ENCODE results near the gene WNT2B. TPM values are rescaled to one million over a fixed set of nuclear protein-coding genes. Genes with fewer than 3 reads are reported as not detected.

The WNT2B gene
- total RNA-seq, 2 donors from 2014 or later, result 0.51 to 0.57 TPM

GRCh38 chr1:112496290-112496689 lies 12.5 kb upstream of the WNT2B start:
- H3K4me1 Mint-ChIP-seq, result no peaks in the 10 kb centered on the region
- WGBS, 2 experiments (ENCODE audit: insufficient coverage in 1 of 2, insufficient read length in 1 of 2), result 82 to 88% methylated on average over 2 to 5 of the region's 5 CpGs

GRCh38 chr1:112501810-112502641 lies 6.7 kb upstream of the WNT2B start:
- Mint-ChIP-seq H3K9me3 (no peaks in the 10 kb centered on the region), H3K27me3 (ENCODE audit: insufficient read depth) (peaks cover 81% of the 10 kb centered on the region), H3K4me1 (peaks cover 12% of the 10 kb centered on the region), H3K4me3 (peak overlapping the region; percentile 52), H3K36me3 (ENCODE audit: low read depth) (no peaks in the 10 kb centered on the region), H3K27ac (no peak overlapping the region)
- H3K4me1 ChIP-seq (ENCODE audit: control insufficient read depth, insufficient read depth, low read length), result no peaks in the 10 kb centered on the region
- no peaks in the 10 kb centered on the region for H3K9me3 ChIP-seq (ENCODE audit: control insufficient read depth, low read length)
- H3K27ac ChIP-seq (ENCODE audit: low read depth, low read length), result no peak overlapping the region
- peak; percentile 82 for DNase-seq
- peak overlapping the region; percentile 79 for H3K4me3 ChIP-seq (ENCODE audit: low read length)
- no peak overlapping the region for H3K9ac ChIP-seq (ENCODE audit: extremely low read depth, low read length, poor library complexity, severe bottlenecking)
- peaks cover 65% of the 10 kb centered on the region for H3K27me3 ChIP-seq (ENCODE audit: control insufficient read depth, insufficient read depth, low read length, poor library complexity, severe bottlenecking)
- 5 to 7% methylated on average over 18 to 65 of the region's 65 CpGs for WGBS, 2 experiments (ENCODE audit: insufficient coverage in 1 of 2, insufficient read length in 1 of 2)
- TF ChIP-seq CTCF (conservative IDR thresholded peaks at IDR 0.05), result peak; percentile 54
- H3K36me3 ChIP-seq (ENCODE audit: control insufficient read depth, insufficient read depth, low read length), result no peaks in the 10 kb centered on the region

More at GRCh38 chr1:112496290-112496689, 12.5 kb upstream of the WNT2B start:
- Mint-ChIP-seq H3K27ac (no peak overlapping the region), H3K4me3 (no peak overlapping the region), H3K36me3 (ENCODE audit: low read depth) (no peaks in the 10 kb centered on the region), H3K9me3 (no peaks in the 10 kb centered on the region), H3K27me3 (ENCODE audit: insufficient read depth) (peaks cover 54% of the 10 kb centered on the region)
- peaks cover 8% of the 10 kb centered on the region for H3K27me3 ChIP-seq (ENCODE audit: control insufficient read depth, insufficient read depth, low read length, poor library complexity, severe bottlenecking)
- no peak for TF ChIP-seq CTCF (conservative IDR thresholded peaks at IDR 0.05)
- no peaks in the 10 kb centered on the region for H3K4me1 ChIP-seq (ENCODE audit: control insufficient read depth, insufficient read depth, low read length)
- no peak for DNase-seq
- H3K36me3 ChIP-seq (ENCODE audit: control insufficient read depth, insufficient read depth, low read length), result no peaks in the 10 kb centered on the region
- no peak overlapping the region for H3K4me3 ChIP-seq (ENCODE audit: low read length)
- H3K9ac ChIP-seq (ENCODE audit: extremely low read depth, low read length, poor library complexity, severe bottlenecking), result no peak overlapping the region
- no peak overlapping the region for H3K27ac ChIP-seq (ENCODE audit: low read depth, low read length)
- no peaks in the 10 kb centered on the region for H3K9me3 ChIP-seq (ENCODE audit: control insufficient read depth, low read length)

- H3K27me3 Mint-ChIP-seq (ENCODE audit: insufficient read depth), result peaks cover 87% of the 10 kb centered on the region
- WGBS, 2 experiments (ENCODE audit: insufficient coverage in 1 of 2, insufficient read length in 1 of 2), result 67 to 74% methylated on average over 1 to 2 of the region's 2 CpGs
- Histone ChIP-seq H3K27me3 (ENCODE audit: control insufficient read depth, insufficient read depth, low read length, poor library complexity, severe bottlenecking) (peaks cover 73% of the 10 kb centered on the region), H3K4me3 (ENCODE audit: low read length) (peak overlapping the region; percentile 79), H3K27ac (ENCODE audit: low read depth, low read length) (no peak overlapping the region), H3K36me3 (ENCODE audit: control insufficient read depth, insufficient read depth, low read length) (no peaks in the 10 kb centered on the region), H3K4me1 (ENCODE audit: control insufficient read depth, insufficient read depth, low read length) (no peaks in the 10 kb centered on the region), H3K9me3 (ENCODE audit: control insufficient read depth, low read length) (no peaks in the 10 kb centered on the region), H3K9ac (ENCODE audit: extremely low read depth, low read length, poor library complexity, severe bottlenecking) (no peak overlapping the region)
- no peak overlapping the region for H3K27ac Mint-ChIP-seq
- H3K4me1 Mint-ChIP-seq, result peaks cover 12% of the 10 kb centered on the region
- no peak for TF ChIP-seq CTCF (conservative IDR thresholded peaks at IDR 0.05)
- H3K9me3 Mint-ChIP-seq, result no peaks in the 10 kb centered on the region
- H3K36me3 Mint-ChIP-seq (ENCODE audit: low read depth), result no peaks in the 10 kb centered on the region
- peak overlapping the region; percentile 52 for H3K4me3 Mint-ChIP-seq
- no peak for DNase-seq
Measured at GRCh38 chr1:112502826-112503225, 5.9 kb upstream of the WNT2B start.
